GM12878 (cell line): ENCODE data around the gene CABLES1.
"Not testable (repeated sequence)": the region's sequence is repeated elsewhere in the genome, so short reads cannot be mapped to it uniquely, and the experiment has no call there.

ENCODE experiments used
- BACH1 ChIP-seq: fragments of 450-650 bp; IDR thresholded peaks from 2 replicates; pipeline ENCODE4 v1.6.1; 2017; ENCODE audit warnings: mild to moderate bottlenecking, borderline replicate concordance
- BCL11A ChIP-seq: IDR thresholded peaks from 2 replicates; pipeline ENCODE4 v1.6.1; 2011; ENCODE audit warnings: low read depth, low read length
- BRCA1 ChIP-seq: IDR thresholded peaks from 2 replicates; pipeline ENCODE4 v1.6.1; 2011; ENCODE audit warnings: low read depth, low read length, improper control_type of control experiment
- ESRRA ChIP-seq: IDR thresholded peaks from 2 replicates; pipeline ENCODE4 v1.6.1; 2012; ENCODE audit warnings: mild to moderate bottlenecking, low read length, improper control_type of control experiment
- KAT2A ChIP-seq: conservative IDR thresholded peaks from 2 replicates; pipeline ENCODE4 v1.6.1; 2011; ENCODE audit warnings: low read depth, low read length; ENCODE audit not compliant: control insufficient read depth
- TF ChIP-seq, protein P1 (sequence below): IDR thresholded peaks from 2 replicates; pipeline ENCODE4 v1.6.1; 2011; ENCODE audit warnings: low read depth, low read length, improper control_type of control experiment, borderline replicate concordance
- TF ChIP-seq, protein P2 (sequence below), 3 experiments: IDR thresholded peaks in 2 of 3; conservative IDR thresholded peaks in 1 of 3; 2 replicates each; pipeline ENCODE4 v1.5.1; 2011; ENCODE audit warnings: low read depth in 3 of 3, low read length in 3 of 3, mild to moderate bottlenecking in 3 of 3, control low read depth in 2 of 3, moderate library complexity in 2 of 3, inconsistent platforms in 1 of 3, mixed read lengths in 1 of 3; ENCODE audit not compliant: control insufficient read depth in 2 of 3, insufficient read depth in 1 of 3; ENCODE audit errors: extremely low read depth in 1 of 3
- TF ChIP-seq, protein P3 (sequence below): IDR thresholded peaks from 2 replicates; pipeline ENCODE4 v1.6.1; 2012; ENCODE audit warnings: low read depth, low read length, improper control_type of control experiment
- TF ChIP-seq, protein P4 (sequence below): IDR thresholded peaks from 2 replicates; pipeline ENCODE4 v1.6.1; 2011; ENCODE audit warnings: low read depth, mild to moderate bottlenecking, low read length, moderate library complexity, borderline replicate concordance; ENCODE audit errors: extremely low read depth

DNA sequence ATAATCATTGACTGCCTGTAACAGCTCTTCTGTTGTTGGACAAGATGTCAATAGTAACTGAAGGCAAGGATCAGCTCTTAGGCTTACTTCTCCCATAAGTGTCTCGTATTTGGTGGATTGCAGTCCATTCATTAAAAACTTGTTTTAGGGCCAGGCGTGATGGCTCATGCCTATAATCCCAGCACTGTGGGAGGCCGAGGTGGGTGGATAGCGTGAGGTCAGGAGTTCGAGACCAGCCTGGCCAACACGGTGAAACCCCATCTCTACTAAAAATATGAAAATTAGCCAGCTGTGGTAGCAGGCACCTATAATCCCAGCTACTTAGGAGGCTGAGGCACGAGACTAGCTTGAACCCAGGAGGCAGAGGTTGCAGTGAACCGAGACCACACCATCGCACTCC, 26.1 kb upstream of the CABLES1 start:
- TF ChIP-seq, protein P1, sequence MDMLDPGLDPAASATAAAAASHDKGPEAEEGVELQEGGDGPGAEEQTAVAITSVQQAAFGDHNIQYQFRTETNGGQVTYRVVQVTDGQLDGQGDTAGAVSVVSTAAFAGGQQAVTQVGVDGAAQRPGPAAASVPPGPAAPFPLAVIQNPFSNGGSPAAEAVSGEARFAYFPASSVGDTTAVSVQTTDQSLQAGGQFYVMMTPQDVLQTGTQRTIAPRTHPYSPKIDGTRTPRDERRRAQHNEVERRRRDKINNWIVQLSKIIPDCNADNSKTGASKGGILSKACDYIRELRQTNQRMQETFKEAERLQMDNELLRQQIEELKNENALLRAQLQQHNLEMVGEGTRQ = not testable (repeated sequence)
- TF ChIP-seq ESRRA, BCL11A, BACH1, BRCA1, KAT2A: not testable (repeated sequence)
- TF ChIP-seq, protein P2, sequence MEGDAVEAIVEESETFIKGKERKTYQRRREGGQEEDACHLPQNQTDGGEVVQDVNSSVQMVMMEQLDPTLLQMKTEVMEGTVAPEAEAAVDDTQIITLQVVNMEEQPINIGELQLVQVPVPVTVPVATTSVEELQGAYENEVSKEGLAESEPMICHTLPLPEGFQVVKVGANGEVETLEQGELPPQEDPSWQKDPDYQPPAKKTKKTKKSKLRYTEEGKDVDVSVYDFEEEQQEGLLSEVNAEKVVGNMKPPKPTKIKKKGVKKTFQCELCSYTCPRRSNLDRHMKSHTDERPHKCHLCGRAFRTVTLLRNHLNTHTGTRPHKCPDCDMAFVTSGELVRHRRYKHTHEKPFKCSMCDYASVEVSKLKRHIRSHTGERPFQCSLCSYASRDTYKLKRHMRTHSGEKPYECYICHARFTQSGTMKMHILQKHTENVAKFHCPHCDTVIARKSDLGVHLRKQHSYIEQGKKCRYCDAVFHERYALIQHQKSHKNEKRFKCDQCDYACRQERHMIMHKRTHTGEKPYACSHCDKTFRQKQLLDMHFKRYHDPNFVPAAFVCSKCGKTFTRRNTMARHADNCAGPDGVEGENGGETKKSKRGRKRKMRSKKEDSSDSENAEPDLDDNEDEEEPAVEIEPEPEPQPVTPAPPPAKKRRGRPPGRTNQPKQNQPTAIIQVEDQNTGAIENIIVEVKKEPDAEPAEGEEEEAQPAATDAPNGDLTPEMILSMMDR (IDR thresholded peaks at IDR 0.05 in 2 of 3, conservative IDR thresholded peaks at IDR 0.05 in 1 of 3; ENCODE audit: control insufficient read depth in 2 of 3, extremely low read depth in 1 of 3, insufficient read depth in 1 of 3, low read depth in 3 of 3, low read length in 3 of 3) = not testable (repeated sequence)
- TF ChIP-seq, protein P3, sequence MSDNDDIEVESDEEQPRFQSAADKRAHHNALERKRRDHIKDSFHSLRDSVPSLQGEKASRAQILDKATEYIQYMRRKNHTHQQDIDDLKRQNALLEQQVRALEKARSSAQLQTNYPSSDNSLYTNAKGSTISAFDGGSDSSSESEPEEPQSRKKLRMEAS = not testable (repeated sequence)
- TF ChIP-seq, protein P4, sequence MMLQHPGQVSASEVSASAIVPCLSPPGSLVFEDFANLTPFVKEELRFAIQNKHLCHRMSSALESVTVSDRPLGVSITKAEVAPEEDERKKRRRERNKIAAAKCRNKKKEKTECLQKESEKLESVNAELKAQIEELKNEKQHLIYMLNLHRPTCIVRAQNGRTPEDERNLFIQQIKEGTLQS = not testable (repeated sequence)
